GM18505 (cell line): ENCODE results near the gene IL1RAPL1.
"Not testable (repeated sequence)": the region's sequence is repeated elsewhere in the genome, so short reads cannot be mapped to it uniquely, and the experiment has no call there.

Experiments used
- ATAC-seq: cut with Tn5 transposase; IDR thresholded peaks from one replicate; pipeline ENCODE4 v1.9.1; 2021; ENCODE audit not compliant: unreplicated experiment
- POLR2A ChIP-seq: IDR thresholded peaks from 4 replicates; pipeline ENCODE4 v1.6.1; 2011; ENCODE audit warnings: borderline replicate concordance; ENCODE audit not compliant: insufficient read depth, insufficient read length; ENCODE audit errors: extremely low read depth

IL1RAPL1 gene

DNA sequence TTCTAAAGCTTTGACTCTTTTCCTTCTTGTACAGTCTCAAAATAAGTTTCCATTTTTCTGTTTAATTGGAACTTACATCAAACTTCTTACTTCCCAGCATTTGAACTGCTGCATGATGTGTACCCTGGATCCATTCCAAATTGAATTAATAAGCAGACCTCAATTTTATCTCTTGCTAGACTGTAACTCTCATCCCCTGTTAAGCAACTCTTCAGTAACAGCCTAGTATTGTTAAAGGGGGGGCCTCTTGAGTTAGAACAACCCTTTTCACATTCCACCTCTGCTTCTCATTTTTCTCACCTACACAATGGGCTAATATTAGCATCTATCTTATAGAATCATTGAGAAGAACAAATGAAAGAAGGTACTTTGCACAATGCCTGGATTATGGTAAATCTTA lies 169.4 kb downstream of the IL1RAPL1 start:
- no peak for ATAC-seq
- no peak for TF ChIP-seq POLR2A

DNA sequence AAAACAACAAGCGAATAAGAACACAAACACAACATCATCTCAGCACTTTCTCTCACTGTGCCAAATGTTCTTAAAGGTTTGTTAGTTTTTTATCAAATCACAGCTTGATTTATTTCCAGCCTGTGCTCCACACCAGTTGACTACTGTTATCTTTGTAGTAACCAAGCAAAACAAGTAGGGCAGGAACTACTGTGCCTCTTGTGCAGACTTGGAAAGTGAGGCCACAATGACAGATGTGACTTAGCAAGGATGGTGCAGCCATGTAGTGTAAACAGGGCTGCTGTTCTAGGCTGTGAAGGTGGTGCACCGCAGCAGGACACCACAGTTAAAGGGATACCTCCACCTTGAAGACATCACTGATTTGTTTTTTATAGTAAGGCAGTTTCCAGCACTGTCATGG lies 170.0 kb downstream of the IL1RAPL1 start:
- TF ChIP-seq POLR2A, result no peak
- no peak for ATAC-seq

DNA sequence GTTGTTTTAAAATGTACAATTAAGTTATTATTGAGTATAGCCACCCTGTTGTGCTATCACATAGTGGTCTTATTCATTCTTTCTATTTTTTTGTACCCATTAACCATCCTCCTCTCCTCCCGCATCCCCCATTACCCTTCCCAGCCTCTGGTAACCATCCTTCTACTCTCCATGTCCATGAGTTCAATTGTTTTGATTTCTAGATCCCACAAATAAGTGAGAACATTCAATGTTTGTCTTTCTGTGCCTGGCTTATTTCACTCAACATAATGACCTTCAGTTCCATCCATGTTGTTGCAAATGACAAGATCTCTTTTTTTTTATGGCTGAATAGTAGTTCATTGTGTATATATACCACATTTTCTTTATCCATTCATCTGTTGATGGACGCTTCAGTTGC lies 179.3 kb downstream of the IL1RAPL1 start:
- not testable (repeated sequence) for ATAC-seq

DNA sequence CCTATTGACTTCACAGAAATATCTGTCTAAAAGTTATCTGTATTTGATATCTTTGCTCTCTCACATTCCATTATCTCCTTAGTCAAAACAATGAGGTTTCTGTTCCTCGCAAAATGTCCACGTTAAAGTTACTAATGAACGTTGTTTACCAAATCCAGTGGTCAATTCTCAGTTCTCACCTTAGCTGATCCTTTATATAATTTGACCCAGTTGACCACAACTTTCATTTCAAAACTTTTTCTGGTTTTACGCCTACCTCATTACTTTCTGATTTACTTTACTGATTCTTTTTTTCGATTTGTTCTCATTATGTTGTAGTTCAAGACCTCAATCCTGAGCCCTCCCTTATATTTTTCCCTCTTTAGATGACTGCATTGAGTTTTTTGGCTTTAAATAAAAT lies 186.6 kb downstream of the IL1RAPL1 start:
- no peak for ATAC-seq
- TF ChIP-seq POLR2A, result no peak

DNA sequence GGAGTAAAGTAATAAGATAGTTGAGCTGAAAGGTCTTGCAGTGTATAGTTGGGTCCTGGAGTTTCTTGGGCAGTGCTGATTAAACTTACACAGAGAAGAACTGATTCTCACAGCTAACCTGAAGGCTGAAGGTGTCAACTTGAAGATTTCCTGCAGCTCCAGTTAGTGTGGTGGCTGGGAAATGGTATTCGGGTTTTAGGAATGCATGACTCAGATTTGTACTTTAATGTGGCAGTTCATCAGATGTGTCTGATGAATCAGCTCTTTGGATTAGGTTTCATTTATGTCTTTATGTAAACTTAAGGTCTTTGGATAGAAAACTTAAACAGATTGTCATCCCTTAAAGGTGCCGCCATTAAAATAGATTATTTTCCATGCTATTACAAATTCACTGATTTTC lies 200.0 kb downstream of the IL1RAPL1 start:
- no peak for ATAC-seq
- no peak for TF ChIP-seq POLR2A

DNA sequence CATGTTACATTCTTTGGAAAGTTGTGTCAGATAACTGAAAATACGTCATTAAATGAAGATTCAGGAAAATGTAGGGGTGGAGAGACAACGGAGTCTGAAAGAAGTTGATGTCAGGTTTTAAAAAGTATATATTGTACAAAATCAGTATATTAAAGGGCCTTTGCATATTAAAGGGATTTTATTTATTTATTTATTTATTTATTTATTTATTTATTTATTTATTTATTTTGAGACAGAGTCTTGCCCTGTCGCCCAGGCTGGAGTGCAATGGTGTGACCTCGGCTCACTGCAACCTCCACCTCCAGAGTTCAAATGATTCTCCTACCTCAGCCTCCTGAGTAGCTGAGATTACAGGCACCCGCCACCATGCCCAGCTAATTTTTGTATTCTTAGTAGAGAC lies 213.4 kb downstream of the IL1RAPL1 start:
- not testable (repeated sequence) for ATAC-seq

DNA sequence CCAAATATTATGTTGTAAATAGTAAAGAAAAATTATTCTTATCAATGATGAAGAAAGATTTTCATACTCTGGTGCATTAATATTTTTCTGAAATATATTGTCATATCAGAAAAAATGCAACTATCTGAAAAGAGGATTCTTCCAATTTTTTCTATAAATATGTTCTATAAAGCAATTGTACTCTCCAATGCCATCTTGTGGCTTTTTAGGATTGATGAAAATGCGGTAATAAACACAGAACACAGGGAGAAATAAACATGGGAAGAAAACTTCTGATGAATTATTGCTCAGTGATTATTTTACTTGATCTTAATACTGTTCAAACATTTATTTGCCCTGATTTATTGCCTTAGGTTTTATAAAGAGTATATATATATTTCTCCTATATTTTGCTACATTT lies 215.4 kb downstream of the IL1RAPL1 start:
- no peak for ATAC-seq
- TF ChIP-seq POLR2A, result no peak

GRCh38 chrX:28835991-28836390 lies 248.7 kb downstream of the IL1RAPL1 start:
- TF ChIP-seq POLR2A, result no peak
- ATAC-seq, result no peak

DNA sequence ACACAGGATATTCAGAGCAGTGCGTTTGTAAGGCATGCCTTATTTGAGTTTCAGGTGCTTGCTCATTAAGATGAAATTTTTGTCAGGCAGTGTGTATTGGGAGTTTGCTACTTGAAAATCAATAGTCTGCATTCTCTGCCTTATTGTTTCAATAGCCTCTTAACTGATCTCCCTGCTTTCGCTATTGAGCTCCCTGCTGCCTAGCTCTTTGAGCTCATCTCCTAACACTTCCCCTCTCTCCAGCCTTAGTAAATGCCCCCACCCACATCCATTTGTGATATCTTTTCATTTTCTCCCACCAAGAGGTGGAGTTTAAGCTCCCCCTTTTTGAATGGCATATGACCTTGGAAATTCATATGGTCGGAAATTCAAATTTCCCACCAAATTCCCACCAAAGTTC lies 256.6 kb downstream of the IL1RAPL1 start:
- TF ChIP-seq POLR2A, result no peak
- ATAC-seq, result no peak

DNA sequence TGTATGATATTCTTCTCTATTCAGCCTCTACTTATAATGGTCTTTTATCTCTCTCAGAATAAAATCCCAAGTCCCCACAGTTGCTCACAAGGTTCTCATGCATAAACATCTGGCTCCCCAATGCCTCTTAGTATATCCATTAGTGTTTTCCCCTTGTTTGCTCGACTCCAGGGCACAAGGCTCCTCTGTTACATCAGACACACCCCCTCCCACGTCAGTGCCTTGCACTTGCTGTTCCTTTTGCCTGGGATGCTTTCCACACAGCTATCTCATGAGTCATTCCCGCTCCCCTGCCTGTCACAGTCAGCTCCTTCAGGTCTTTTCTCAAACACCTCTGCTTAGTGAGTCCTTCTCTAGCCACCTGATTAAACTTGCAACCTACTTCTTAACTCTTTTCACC lies 260.2 kb downstream of the IL1RAPL1 start:
- TF ChIP-seq POLR2A, result no peak
- ATAC-seq, result no peak

DNA sequence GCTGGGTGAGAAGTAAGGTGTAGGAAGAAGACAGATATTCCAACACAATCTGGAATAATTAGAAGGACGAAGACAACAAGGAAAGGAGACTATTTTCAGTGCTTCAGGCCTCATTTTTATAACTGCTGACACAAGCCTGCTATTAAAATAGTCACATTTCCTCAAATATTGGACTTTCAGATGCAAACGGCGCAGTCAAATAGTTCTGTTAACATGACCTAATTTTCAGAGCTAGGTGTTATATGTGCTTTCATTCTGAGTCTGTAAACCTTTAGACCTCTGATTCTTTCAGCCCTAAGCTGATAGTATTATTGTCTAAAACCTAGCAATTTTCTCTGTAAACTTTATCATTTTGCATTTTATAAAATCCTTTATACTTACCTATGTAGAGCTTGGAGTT lies 261.5 kb downstream of the IL1RAPL1 start:
- TF ChIP-seq POLR2A, result no peak
- no peak for ATAC-seq

- no peak for ATAC-seq
- no peak for TF ChIP-seq POLR2A
Measured at GRCh38 chrX:28850955-28851354, 263.7 kb downstream of the IL1RAPL1 start.

GRCh38 chrX:28851871-28852270 lies 264.6 kb downstream of the IL1RAPL1 start:
- ATAC-seq, result no peak
- TF ChIP-seq POLR2A, result no peak

- no peak for TF ChIP-seq POLR2A
Measured at GRCh38 chrX:28854637-28855036, 267.4 kb downstream of the IL1RAPL1 start.

DNA sequence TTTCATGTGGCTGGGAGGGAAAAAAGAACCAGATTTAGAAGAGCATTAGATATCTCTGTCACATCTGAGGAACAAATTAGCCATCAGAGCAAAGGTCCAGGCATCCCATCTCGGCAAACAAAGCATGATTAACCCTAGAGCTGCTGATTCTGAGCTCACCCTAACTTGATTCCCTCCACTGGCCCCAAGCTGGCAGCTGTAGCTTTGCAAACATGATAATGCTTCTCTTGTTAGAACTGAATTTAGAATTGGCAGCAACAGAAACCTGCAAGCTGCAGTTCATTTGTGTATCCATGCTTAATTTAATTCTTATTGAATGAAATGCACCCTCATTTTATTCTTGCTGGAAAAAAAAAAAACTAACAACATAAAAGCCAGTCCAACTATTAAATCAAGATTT lies 289.2 kb downstream of the IL1RAPL1 start:
- TF ChIP-seq POLR2A, result no peak
- ATAC-seq, result no peak

More at GRCh38 chrX:28854637-28855036, 267.4 kb downstream of the IL1RAPL1 start:
- ATAC-seq, result no peak
